ENCODE measurements around the gene PSMA5. TPM values are rescaled to one million over a fixed set of nuclear protein-coding genes. Genes with fewer than 3 reads are reported as not detected.
A peak's percentile ranks its signal among the peaks of the same experiment; 100 is the strongest.

PSMA5 gene
- total and polyA plus RNA-seq, 2 of the 13 experiments (the other 11 are each of a cell fraction or from before 2014, with no cell fraction given): 140 to 169 TPM

GRCh38 chr1:109397581-109398342 lies 28.5 kb downstream of the PSMA5 start, which contains the start of gene SORT1 (continued):
- TF ChIP-seq ZBTB3 (CRISPR knock-in tag; IDR thresholded peaks at IDR 0.05; ENCODE audit: borderline replicate concordance, low read depth) (no peak), KLF12 (CRISPR knock-in tag; IDR thresholded peaks at IDR 0.05; ENCODE audit: borderline replicate concordance) (no peak; the same call in 1 of the 2 replicates), ELF1 (CRISPR knock-in tag; IDR thresholded peaks at IDR 0.05) (no peak), YEATS2 (CRISPR knock-in tag; IDR thresholded peaks at IDR 0.05; ENCODE audit: borderline replicate concordance) (no peak; the same call in 1 of the 2 replicates), TCF12 (IDR thresholded peaks at IDR 0.05) (no peak), TCF12 (CRISPR knock-in tag; IDR thresholded peaks at IDR 0.05) (no peak), POGZ (CRISPR knock-in tag; IDR thresholded peaks at IDR 0.05) (peak; percentile 35; the same call in 1 of the 2 replicates), BHLHE40 (IDR thresholded peaks at IDR 0.05; ENCODE audit: low read length) (no peak), ZNF713 (CRISPR knock-in tag; IDR thresholded peaks at IDR 0.05) (no peak), ZFX (CRISPR knock-in tag; IDR thresholded peaks at IDR 0.05; ENCODE audit: low read depth) (peak; percentile 55), MED1 (CRISPR knock-in tag; IDR thresholded peaks at IDR 0.05) (no peak), ZNF639 (CRISPR knock-in tag; conservative IDR thresholded peaks at IDR 0.05) (peak; percentile 56; the same call in 1 of the 2 replicates), NFATC3 (CRISPR knock-in tag; IDR thresholded peaks at IDR 0.05) (peak; percentile 65; the same call in 1 of the 2 replicates), ATRX (CRISPR knock-in tag; IDR thresholded peaks at IDR 0.05; ENCODE audit: borderline replicate concordance) (no peak), MTA1 (CRISPR knock-in tag; IDR thresholded peaks at IDR 0.05; ENCODE audit: borderline replicate concordance) (no peak), ZNF768 (CRISPR knock-in tag; IDR thresholded peaks at IDR 0.05) (no peak), ZNF383 (CRISPR knock-in tag; IDR thresholded peaks at IDR 0.05; ENCODE audit: borderline replicate concordance) (no peak)
- TF ChIP-seq, protein P1, sequence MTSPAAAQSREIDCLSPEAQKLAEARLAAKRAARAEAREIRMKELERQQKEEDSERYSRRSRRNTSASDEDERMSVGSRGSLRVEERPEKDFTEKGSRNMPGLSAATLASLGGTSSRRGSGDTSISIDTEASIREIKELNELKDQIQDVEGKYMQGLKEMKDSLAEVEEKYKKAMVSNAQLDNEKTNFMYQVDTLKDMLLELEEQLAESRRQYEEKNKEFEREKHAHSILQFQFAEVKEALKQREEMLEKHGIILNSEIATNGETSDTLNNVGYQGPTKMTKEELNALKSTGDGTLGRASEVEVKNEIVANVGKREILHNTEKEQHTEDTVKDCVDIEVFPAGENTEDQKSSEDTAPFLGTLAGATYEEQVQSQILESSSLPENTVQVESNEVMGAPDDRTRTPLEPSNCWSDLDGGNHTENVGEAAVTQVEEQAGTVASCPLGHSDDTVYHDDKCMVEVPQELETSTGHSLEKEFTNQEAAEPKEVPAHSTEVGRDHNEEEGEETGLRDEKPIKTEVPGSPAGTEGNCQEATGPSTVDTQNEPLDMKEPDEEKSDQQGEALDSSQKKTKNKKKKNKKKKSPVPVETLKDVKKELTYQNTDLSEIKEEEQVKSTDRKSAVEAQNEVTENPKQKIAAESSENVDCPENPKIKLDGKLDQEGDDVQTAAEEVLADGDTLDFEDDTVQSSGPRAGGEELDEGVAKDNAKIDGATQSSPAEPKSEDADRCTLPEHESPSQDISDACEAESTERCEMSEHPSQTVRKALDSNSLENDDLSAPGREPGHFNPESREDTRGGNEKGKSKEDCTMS (CRISPR knock-in tag; conservative IDR thresholded peaks at IDR 0.05): no peak
- TF ChIP-seq, protein P2, sequence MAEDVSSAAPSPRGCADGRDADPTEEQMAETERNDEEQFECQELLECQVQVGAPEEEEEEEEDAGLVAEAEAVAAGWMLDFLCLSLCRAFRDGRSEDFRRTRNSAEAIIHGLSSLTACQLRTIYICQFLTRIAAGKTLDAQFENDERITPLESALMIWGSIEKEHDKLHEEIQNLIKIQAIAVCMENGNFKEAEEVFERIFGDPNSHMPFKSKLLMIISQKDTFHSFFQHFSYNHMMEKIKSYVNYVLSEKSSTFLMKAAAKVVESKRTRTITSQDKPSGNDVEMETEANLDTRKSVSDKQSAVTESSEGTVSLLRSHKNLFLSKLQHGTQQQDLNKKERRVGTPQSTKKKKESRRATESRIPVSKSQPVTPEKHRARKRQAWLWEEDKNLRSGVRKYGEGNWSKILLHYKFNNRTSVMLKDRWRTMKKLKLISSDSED (CRISPR knock-in tag; IDR thresholded peaks at IDR 0.05): no peak
- TF ChIP-seq, protein P3, sequence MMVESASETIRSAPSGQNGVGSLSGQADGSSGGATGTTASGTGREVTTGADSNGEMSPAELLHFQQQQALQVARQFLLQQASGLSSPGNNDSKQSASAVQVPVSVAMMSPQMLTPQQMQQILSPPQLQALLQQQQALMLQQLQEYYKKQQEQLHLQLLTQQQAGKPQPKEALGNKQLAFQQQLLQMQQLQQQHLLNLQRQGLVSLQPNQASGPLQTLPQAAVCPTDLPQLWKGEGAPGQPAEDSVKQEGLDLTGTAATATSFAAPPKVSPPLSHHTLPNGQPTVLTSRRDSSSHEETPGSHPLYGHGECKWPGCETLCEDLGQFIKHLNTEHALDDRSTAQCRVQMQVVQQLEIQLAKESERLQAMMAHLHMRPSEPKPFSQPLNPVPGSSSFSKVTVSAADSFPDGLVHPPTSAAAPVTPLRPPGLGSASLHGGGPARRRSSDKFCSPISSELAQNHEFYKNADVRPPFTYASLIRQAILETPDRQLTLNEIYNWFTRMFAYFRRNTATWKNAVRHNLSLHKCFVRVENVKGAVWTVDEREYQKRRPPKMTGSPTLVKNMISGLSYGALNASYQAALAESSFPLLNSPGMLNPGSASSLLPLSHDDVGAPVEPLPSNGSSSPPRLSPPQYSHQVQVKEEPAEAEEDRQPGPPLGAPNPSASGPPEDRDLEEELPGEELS (CRISPR knock-in tag; IDR thresholded peaks at IDR 0.05): no peak
- TF ChIP-seq, protein P4, sequence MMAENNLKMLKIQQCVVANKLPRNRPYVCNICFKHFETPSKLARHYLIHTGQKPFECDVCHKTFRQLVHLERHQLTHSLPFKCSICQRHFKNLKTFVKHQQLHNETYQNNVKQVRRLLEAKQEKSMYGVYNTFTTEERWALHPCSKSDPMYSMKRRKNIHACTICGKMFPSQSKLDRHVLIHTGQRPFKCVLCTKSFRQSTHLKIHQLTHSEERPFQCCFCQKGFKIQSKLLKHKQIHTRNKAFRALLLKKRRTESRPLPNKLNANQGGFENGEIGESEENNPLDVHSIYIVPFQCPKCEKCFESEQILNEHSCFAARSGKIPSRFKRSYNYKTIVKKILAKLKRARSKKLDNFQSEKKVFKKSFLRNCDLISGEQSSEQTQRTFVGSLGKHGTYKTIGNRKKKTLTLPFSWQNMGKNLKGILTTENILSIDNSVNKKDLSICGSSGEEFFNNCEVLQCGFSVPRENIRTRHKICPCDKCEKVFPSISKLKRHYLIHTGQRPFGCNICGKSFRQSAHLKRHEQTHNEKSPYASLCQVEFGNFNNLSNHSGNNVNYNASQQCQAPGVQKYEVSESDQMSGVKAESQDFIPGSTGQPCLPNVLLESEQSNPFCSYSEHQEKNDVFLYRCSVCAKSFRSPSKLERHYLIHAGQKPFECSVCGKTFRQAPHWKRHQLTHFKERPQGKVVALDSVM (CRISPR knock-in tag; IDR thresholded peaks at IDR 0.05): 0 out of 2 replicates have a peak, but pooled peaks have one; percentile 45
